ENCODE measurements around the gene STK24.
"Not testable (repeated sequence)": the region's sequence is repeated elsewhere in the genome, so short reads cannot be mapped to it uniquely, and the experiment has no call there.

The STK24 gene

GRCh38 chr13:98415326-98416070, 161.4 kb downstream of the STK24 start:
- Histone ChIP-seq H3K9ac (ENCODE audit: insufficient read length) (no peak overlapping the region), H3K36me3 (ENCODE audit: insufficient read depth, low read length) (peaks cover 23% of the 10 kb centered on the region), H3K27ac (no peak overlapping the region), H3K4me3 (no peak overlapping the region), H3K9me3 (ENCODE audit: low read depth, low read length) (no peaks in the 10 kb centered on the region)
- TF ChIP-seq EZH2 (IDR thresholded peaks at IDR 0.05), result no peak
- TF ChIP-seq POLR2AphosphoS5 (IDR thresholded peaks at IDR 0.05; ENCODE audit: borderline replicate concordance, low read depth, low read length), result no peak
- TF ChIP-seq FOXP2 (optimal IDR thresholded peaks at IDR 0.05; ENCODE audit: control extremely low read depth, extremely low read length, insufficient read depth), result no peak
- no peak for DNase-seq (ENCODE audit: low read depth, low spot score)

DNA sequence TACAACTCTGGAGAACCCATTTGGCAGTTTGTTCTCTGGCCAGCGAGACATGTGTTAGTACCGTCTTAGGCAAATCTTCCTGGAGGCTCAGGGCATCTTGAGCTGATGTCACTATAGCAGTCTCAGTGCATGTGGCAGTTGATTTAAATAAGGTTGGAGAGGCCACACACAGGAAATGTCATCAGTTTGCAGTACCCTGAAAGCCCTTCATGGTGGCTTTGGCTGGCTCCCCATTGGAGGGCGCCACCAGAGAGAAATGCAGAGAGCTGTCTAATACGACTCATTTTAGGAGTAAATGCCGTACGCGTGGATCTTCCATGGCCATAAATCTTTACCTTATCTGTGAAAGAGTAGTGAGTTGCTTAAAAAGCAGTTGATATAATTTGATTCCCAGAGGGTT, 163.1 kb downstream of the STK24 start:
- no peak for DNase-seq (ENCODE audit: low read depth, low spot score)
- Histone ChIP-seq H3K36me3 (ENCODE audit: insufficient read depth, low read length) (peaks cover 23% of the 10 kb centered on the region), H3K9ac (ENCODE audit: insufficient read length) (no peak overlapping the region), H3K9me3 (ENCODE audit: low read depth, low read length) (no peaks in the 10 kb centered on the region), H3K4me3 (no peak overlapping the region), H3K27ac (no peak overlapping the region)
- TF ChIP-seq POLR2AphosphoS5 (IDR thresholded peaks at IDR 0.05; ENCODE audit: borderline replicate concordance, low read depth, low read length) (no peak), EZH2 (IDR thresholded peaks at IDR 0.05) (no peak), FOXP2 (optimal IDR thresholded peaks at IDR 0.05; ENCODE audit: control extremely low read depth, extremely low read length, insufficient read depth) (no peak)

GRCh38 chr13:98413278-98413677, 163.6 kb downstream of the STK24 start:
- not testable (repeated sequence) for H3K9ac ChIP-seq (ENCODE audit: insufficient read length); H3K4me3 ChIP-seq; DNase-seq (ENCODE audit: low read depth, low spot score); H3K9me3 ChIP-seq (ENCODE audit: low read depth, low read length); H3K27ac ChIP-seq
- peaks cover 23% of the 10 kb centered on the region for H3K36me3 ChIP-seq (ENCODE audit: insufficient read depth, low read length)

GRCh38 chr13:98411617-98412265, 165.2 kb downstream of the STK24 start:
- H3K4me3 ChIP-seq, result no peak overlapping the region

DNA sequence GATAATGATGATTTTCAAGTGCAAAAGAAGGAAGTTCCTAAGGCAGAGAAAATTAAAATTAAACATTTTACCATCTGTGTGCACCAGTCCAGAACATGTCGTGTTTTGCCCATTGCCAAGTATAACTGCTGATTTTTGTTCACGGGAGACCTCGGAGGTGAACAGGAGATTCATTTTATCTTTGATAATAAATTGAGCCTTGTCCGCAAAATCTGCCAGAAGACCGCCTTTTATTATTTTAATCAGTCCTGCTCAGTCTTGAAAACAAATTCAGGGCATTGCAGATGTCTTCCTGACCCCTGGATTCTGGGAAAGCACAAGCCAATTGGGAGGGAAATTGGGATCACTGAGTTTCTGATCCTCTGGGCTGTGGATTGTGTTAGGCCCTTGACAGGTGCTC, 165.9 kb downstream of the STK24 start:
- H3K9me3 ChIP-seq (ENCODE audit: low read depth, low read length), result no peaks in the 10 kb centered on the region
- H3K36me3 ChIP-seq (ENCODE audit: insufficient read depth, low read length), result peaks cover 14% of the 10 kb centered on the region
- DNase-seq (ENCODE audit: low read depth, low spot score), result no peak
- no peak for TF ChIP-seq FOXP2 (optimal IDR thresholded peaks at IDR 0.05; ENCODE audit: control extremely low read depth, extremely low read length, insufficient read depth)
- no peak for TF ChIP-seq POLR2AphosphoS5 (IDR thresholded peaks at IDR 0.05; ENCODE audit: borderline replicate concordance, low read depth, low read length)
- no peak for TF ChIP-seq EZH2 (IDR thresholded peaks at IDR 0.05)
- no peak overlapping the region for H3K27ac ChIP-seq
- no peak overlapping the region for H3K4me3 ChIP-seq
- no peak overlapping the region for H3K9ac ChIP-seq (ENCODE audit: insufficient read length)

More at GRCh38 chr13:98411617-98412265, 165.2 kb downstream of the STK24 start:
- TF ChIP-seq POLR2AphosphoS5 (IDR thresholded peaks at IDR 0.05; ENCODE audit: borderline replicate concordance, low read depth, low read length), result no peak
- peaks cover 21% of the 10 kb centered on the region for H3K36me3 ChIP-seq (ENCODE audit: insufficient read depth, low read length)
- no peak overlapping the region for H3K27ac ChIP-seq
- no peak for DNase-seq (ENCODE audit: low read depth, low spot score)
- H3K9ac ChIP-seq (ENCODE audit: insufficient read length), result no peak overlapping the region
- H3K9me3 ChIP-seq (ENCODE audit: low read depth, low read length), result no peaks in the 10 kb centered on the region

- no peak overlapping the region for H3K9ac ChIP-seq (ENCODE audit: insufficient read length)
- TF ChIP-seq POLR2AphosphoS5 (IDR thresholded peaks at IDR 0.05; ENCODE audit: borderline replicate concordance, low read depth, low read length) (no peak), FOXP2 (optimal IDR thresholded peaks at IDR 0.05; ENCODE audit: control extremely low read depth, extremely low read length, insufficient read depth) (no peak), EZH2 (IDR thresholded peaks at IDR 0.05) (no peak)
- no peak overlapping the region for H3K27ac ChIP-seq
- H3K9me3 ChIP-seq (ENCODE audit: low read depth, low read length), result no peaks in the 10 kb centered on the region
- H3K4me3 ChIP-seq, result no peak overlapping the region
- no peak for DNase-seq (ENCODE audit: low read depth, low spot score)
- peaks cover 11% of the 10 kb centered on the region for H3K36me3 ChIP-seq (ENCODE audit: insufficient read depth, low read length)
Observed at GRCh38 chr13:98410612-98411011, 166.3 kb downstream of the STK24 start.

DNA sequence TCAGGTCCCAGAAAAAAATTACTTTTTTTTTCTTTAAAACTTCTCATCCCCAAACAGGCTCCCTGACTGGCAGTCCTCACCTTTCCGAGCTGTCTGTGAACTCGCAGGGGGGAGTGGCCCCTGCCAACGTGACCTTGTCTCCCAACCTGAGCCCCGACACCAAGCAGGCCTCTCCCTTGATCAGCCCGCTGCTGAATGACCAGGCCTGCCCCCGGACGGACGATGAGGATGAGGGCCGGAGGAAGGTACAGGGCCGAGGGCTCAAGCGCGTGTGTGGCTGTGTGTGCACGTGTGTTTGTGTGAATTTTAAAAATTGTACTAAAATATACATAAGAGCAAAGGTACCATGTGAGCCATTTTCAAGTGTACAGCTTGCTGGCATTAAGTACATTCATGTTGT, 167.6 kb downstream of the STK24 start:
- H3K36me3 ChIP-seq (ENCODE audit: insufficient read depth, low read length), result peaks cover 7% of the 10 kb centered on the region
- no peak for DNase-seq (ENCODE audit: low read depth, low spot score)
- H3K27ac ChIP-seq, result no peak overlapping the region
- no peak overlapping the region for H3K9ac ChIP-seq (ENCODE audit: insufficient read length)
- no peak overlapping the region for H3K4me3 ChIP-seq
- TF ChIP-seq FOXP2 (optimal IDR thresholded peaks at IDR 0.05; ENCODE audit: control extremely low read depth, extremely low read length, insufficient read depth), result no peak
- no peak for TF ChIP-seq EZH2 (IDR thresholded peaks at IDR 0.05)
- TF ChIP-seq POLR2AphosphoS5 (IDR thresholded peaks at IDR 0.05; ENCODE audit: borderline replicate concordance, low read depth, low read length), result no peak
- H3K9me3 ChIP-seq (ENCODE audit: low read depth, low read length), result no peaks in the 10 kb centered on the region

DNA sequence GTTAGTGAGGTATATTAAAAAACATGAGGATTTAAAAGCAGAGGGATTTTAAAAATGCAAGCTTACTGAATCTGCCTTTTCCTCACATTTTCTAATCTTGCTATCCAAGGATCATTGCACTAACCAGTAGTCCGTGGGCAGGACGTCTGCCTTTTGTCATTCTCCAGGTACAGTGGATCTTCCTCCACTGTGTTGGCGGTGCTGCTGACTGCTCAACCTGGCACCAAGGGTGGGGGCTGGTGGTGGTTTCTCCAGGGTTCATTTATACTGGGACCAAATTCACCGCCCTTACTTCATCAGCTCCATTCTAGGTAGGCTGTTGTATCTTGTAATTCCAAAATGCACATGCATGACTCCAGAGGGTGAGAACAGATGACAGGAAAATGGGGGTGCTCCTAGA, 169.3 kb downstream of the STK24 start:
- no peak for DNase-seq (ENCODE audit: low read depth, low spot score)
- H3K4me3 ChIP-seq, result no peak overlapping the region
- peaks cover 13% of the 10 kb centered on the region for H3K36me3 ChIP-seq (ENCODE audit: insufficient read depth, low read length)
- no peaks in the 10 kb centered on the region for H3K9me3 ChIP-seq (ENCODE audit: low read depth, low read length)
- H3K27ac ChIP-seq, result no peak overlapping the region
- TF ChIP-seq POLR2AphosphoS5 (IDR thresholded peaks at IDR 0.05; ENCODE audit: borderline replicate concordance, low read depth, low read length) (no peak), EZH2 (IDR thresholded peaks at IDR 0.05) (no peak), FOXP2 (optimal IDR thresholded peaks at IDR 0.05; ENCODE audit: control extremely low read depth, extremely low read length, insufficient read depth) (no peak)
- no peak overlapping the region for H3K9ac ChIP-seq (ENCODE audit: insufficient read length)

- H3K36me3 ChIP-seq (ENCODE audit: insufficient read depth, low read length), result peaks cover 11% of the 10 kb centered on the region
- no peak overlapping the region for H3K27ac ChIP-seq
- no peak for DNase-seq (ENCODE audit: low read depth, low spot score)
- H3K4me3 ChIP-seq, result no peak overlapping the region
- TF ChIP-seq FOXP2 (optimal IDR thresholded peaks at IDR 0.05; ENCODE audit: control extremely low read depth, extremely low read length, insufficient read depth) (no peak), EZH2 (IDR thresholded peaks at IDR 0.05) (no peak), POLR2AphosphoS5 (IDR thresholded peaks at IDR 0.05; ENCODE audit: borderline replicate concordance, low read depth, low read length) (no peak)
- no peak overlapping the region for H3K9ac ChIP-seq (ENCODE audit: insufficient read length)
- H3K9me3 ChIP-seq (ENCODE audit: low read depth, low read length), result no peaks in the 10 kb centered on the region
Observed at GRCh38 chr13:98406971-98407370, 169.9 kb downstream of the STK24 start.
